Ishikawa (cell line): ENCODE data around the gene TBL2.

Experiments used
- CEBPB ChIP-seq: IDR thresholded peaks from 2 replicates; pipeline ENCODE4 v1.6.1; 2012
- EP300 ChIP-seq: IDR thresholded peaks from 2 replicates; pipeline ENCODE4 v1.6.1; 2012; ENCODE audit warnings: borderline replicate concordance
- RAD21 ChIP-seq: IDR thresholded peaks from 2 replicates; pipeline ENCODE4 v1.6.1; 2012; ENCODE audit warnings: low read depth
- TAF1 ChIP-seq: IDR thresholded peaks from 2 replicates; pipeline ENCODE4 v1.6.1; 2012; ENCODE audit warnings: low read depth, mild to moderate bottlenecking
- YY1 ChIP-seq: IDR thresholded peaks from 2 replicates; pipeline ENCODE4 v1.6.1; 2012; ENCODE audit warnings: low read depth
- TF ChIP-seq, protein P1 (sequence below): IDR thresholded peaks from 2 replicates; pipeline ENCODE4 v1.6.1; 2012; ENCODE audit warnings: low read depth, mild to moderate bottlenecking
- TF ChIP-seq, protein P2 (sequence below): IDR thresholded peaks from 2 replicates; pipeline ENCODE4 v1.6.1; 2012
- TF ChIP-seq, protein P3 (sequence below): IDR thresholded peaks from 2 replicates; pipeline ENCODE4 v1.6.1; 2012

DNA sequence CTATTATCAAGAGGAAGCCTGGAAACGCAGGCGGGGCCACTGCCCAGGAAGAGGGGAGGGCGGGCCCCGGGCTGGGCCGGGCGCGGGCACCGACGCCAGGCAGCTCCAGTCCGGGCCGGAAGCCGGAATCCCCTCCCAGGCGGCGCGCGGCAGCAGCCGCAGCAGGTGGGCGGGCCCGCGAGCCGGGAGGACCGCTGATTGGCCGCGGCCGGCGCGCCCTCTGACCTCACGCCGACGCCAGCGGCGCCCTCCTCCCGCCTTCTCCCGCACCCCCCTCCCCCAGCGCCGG is 21.3 kb downstream of the TBL2 start:
- TF ChIP-seq, protein P1, sequence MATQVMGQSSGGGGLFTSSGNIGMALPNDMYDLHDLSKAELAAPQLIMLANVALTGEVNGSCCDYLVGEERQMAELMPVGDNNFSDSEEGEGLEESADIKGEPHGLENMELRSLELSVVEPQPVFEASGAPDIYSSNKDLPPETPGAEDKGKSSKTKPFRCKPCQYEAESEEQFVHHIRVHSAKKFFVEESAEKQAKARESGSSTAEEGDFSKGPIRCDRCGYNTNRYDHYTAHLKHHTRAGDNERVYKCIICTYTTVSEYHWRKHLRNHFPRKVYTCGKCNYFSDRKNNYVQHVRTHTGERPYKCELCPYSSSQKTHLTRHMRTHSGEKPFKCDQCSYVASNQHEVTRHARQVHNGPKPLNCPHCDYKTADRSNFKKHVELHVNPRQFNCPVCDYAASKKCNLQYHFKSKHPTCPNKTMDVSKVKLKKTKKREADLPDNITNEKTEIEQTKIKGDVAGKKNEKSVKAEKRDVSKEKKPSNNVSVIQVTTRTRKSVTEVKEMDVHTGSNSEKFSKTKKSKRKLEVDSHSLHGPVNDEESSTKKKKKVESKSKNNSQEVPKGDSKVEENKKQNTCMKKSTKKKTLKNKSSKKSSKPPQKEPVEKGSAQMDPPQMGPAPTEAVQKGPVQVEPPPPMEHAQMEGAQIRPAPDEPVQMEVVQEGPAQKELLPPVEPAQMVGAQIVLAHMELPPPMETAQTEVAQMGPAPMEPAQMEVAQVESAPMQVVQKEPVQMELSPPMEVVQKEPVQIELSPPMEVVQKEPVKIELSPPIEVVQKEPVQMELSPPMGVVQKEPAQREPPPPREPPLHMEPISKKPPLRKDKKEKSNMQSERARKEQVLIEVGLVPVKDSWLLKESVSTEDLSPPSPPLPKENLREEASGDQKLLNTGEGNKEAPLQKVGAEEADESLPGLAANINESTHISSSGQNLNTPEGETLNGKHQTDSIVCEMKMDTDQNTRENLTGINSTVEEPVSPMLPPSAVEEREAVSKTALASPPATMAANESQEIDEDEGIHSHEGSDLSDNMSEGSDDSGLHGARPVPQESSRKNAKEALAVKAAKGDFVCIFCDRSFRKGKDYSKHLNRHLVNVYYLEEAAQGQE, result no peak
- TF ChIP-seq TAF1, result no peak
- TF ChIP-seq, protein P2, sequence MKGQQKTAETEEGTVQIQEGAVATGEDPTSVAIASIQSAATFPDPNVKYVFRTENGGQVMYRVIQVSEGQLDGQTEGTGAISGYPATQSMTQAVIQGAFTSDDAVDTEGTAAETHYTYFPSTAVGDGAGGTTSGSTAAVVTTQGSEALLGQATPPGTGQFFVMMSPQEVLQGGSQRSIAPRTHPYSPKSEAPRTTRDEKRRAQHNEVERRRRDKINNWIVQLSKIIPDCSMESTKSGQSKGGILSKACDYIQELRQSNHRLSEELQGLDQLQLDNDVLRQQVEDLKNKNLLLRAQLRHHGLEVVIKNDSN, result no peak
- TF ChIP-seq, protein P3, sequence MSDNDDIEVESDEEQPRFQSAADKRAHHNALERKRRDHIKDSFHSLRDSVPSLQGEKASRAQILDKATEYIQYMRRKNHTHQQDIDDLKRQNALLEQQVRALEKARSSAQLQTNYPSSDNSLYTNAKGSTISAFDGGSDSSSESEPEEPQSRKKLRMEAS, result no peak; the same call in 1 of the 2 replicates
- no peak for TF ChIP-seq EP300
- TF ChIP-seq YY1, result no peak; the same call in 1 of the 2 replicates
- TF ChIP-seq RAD21, result no peak
- no peak for TF ChIP-seq CEBPB
